HTR-8/SVneo (cell line): Measurements from ENCODE around the gene GSG1L2.
A peak's percentile ranks its signal among the peaks of the same experiment; 100 is the strongest.

ENCODE experiments used
- DNase-seq: peaks from one replicate; pipeline ENCODE4 v3.0.0; 2011; ENCODE audit warnings: low spot score, mixed read lengths; ENCODE audit not compliant: insufficient read length
- FAIRE-seq: peaks from 2 replicates; lab custom pipeline; 2011; peaks lifted over from hg19 to GRCh38; lab: Jason Lieb, UNC

The GSG1L2 gene

DNA sequence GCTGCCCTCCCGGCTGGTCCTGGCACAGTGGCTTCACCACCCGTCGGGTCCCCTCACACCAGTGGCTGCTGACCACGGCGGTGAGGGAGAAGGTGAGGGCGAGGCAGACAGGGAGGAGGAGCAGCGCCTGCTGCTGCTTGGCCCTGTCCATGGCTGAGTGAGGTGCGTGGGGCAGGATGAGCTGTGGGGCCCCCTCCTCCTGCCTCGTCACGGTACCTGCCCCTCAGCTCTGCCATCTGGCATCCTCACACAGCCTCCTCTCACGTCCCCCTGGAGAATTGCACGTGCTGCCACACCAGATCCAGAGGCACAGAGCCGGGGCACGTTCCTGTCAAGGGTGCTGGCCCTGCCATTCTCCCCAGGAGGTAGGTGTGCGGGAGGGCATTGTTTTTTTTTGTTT is at the start of gene GSG1L2:
TSS of gene GSG1L2 (minus strand) at position 159 of the 400 bp plus-strand sequence. CDS start at position 151, 8 bp downstream.
- FAIRE-seq (no peak), DNase-seq (no peak)

- DNase-seq = no peak
- no peak for FAIRE-seq
Observed at GRCh38 chr17:9868552-9868951, 46.7 kb upstream of the GSG1L2 start.

DNA sequence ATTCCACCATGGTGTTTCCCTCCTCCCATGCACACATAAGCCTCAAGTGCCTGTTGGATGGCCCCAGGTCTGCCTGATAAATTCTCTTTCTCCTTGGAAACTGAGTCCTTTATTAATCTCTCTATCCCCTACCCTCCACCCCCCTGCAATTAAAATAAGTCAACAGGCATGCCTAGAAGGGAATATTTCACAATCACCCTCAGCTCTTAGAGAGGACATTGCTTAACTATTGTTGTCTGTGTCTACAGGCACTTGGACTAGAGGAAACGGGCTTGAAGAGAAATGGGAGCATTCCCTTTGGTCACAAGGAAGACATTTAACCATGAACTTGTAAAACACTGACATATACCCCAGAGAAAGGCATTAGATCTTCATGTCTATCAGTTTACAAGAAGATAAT is 43.7 kb upstream of the GSG1L2 start:
- FAIRE-seq (no peak), DNase-seq (no peak)

GRCh38 chr17:9862949-9863348 is 41.1 kb upstream of the GSG1L2 start:
- DNase-seq (no peak), FAIRE-seq (no peak)

GRCh38 chr17:9862220-9862619 is 40.3 kb upstream of the GSG1L2 start:
- no peak for DNase-seq
- FAIRE-seq = no peak

DNA sequence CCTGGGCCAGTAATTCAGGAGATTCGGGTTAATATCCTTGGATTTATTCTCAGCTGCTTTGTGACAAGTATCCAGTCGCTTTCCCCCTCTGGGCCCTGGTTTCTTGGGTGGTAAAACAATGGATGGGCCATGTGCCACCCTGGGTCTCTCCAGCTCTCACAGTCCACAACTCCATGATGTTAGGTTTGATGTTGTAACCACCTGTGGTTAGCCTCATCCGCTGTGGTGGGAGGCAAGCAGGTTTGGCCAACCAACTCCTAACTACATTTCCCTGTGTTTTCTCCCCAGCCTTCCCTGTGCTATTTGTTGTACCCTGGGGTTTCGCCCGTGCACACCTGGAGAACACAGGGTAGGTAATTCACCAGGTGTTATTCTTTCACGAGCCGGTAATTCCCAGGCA is 39.0 kb upstream of the GSG1L2 start:
- FAIRE-seq (no peak), DNase-seq (no peak)

- FAIRE-seq = no peak
- no peak for DNase-seq
Observed at GRCh38 chr17:9859781-9860180, 37.9 kb upstream of the GSG1L2 start.

- FAIRE-seq (no peak), DNase-seq (no peak)
Observed at GRCh38 chr17:9855036-9855435, 33.2 kb upstream of the GSG1L2 start.

DNA sequence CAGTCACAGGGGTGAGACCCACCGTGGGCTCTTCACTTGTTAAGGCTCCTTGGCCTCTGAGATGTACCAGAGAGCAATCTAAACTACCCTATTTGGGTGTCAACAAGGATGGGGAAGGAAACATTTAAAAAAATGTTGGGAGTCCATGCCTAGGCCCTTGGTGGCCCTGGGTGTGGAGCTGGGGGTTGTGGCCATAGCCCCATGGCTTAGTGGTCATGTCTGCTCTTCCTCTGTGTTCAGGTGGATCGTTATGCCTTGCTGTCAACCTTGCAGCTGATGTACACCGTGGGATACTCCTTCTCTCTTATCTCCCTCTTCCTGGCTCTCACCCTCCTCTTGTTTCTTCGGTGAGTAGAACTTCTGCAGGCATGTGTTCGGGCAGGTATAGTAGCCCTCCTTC is 32.4 kb upstream of the GSG1L2 start:
- FAIRE-seq (no peak), DNase-seq (no peak)

DNA sequence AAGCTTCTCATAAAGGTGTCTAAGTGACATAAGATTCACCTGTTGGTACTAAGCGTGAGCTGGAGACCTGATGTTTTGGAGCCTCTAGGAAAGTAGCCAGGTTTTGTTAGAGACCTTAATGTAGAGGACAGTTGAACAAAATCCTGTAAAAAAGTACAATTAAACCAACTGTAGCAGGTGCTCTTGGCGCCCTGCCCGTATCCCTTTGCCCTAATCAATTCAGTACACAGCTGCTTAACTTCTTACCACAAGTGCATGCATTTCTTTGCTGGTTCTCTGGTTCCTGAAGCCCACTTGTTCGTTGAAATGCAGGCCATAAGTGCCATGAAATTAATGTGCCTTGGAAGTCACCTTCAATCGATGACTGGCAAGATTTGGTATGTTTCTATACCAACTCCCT is 28.3 kb upstream of the GSG1L2 start:
- no peak for DNase-seq

DNA sequence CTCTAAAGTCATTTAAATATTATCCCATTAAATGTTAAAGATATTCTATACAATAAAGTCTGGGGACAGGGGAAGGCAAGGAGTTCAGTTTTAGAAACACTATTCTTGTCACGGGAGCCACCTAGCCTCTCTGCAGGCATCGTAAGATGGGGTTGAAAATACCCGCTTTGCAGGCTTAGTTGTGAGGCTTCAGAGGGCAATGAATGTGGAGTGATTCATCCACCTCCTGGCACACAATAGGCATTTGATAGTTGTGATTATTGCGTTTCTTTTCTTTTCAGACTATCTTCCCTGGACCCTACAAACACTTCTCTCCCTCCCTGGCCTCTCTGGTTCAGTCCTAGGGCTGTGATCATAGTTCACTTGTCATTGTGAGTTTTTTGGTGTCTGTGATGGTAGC is 23.4 kb upstream of the GSG1L2 start:
- FAIRE-seq (no peak), DNase-seq (no peak)

More for the DNA sequence above, 28.3 kb upstream of the GSG1L2 start:
- FAIRE-seq = no peak

DNA sequence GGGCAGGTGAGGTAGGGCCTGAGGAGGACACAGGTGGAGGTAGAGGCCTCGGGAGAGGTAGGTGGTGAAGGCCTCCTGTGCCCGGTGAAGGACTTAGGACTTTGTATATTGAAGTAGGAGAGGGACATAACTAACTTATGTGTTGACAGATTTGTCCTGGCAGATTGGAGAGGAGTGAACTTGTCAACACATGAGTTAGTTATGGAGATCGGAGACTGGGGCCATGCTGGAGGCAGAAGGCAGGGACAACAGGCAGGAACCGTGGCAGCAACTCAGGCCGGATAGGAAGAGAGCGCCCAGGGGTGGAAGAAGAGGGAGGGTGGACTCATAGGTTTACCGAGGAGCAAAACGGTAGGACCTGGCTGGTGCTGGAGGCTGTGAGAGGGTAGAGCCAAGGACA is 22.3 kb upstream of the GSG1L2 start:
- FAIRE-seq = no peak
- no peak for DNase-seq

- FAIRE-seq = no peak
- DNase-seq = no peak
Observed at GRCh38 chr17:9843152-9844010, 21.5 kb upstream of the GSG1L2 start.

- FAIRE-seq = no peak
- no peak for DNase-seq
Observed at GRCh38 chr17:9842057-9842758, 20.3 kb upstream of the GSG1L2 start.

- FAIRE-seq (no peak), DNase-seq (no peak)
Observed at GRCh38 chr17:9839433-9839832, 17.6 kb upstream of the GSG1L2 start.

GRCh38 chr17:9837551-9838471 is 15.9 kb upstream of the GSG1L2 start:
- FAIRE-seq = peak; percentile 76
- DNase-seq = peak; percentile 57

DNA sequence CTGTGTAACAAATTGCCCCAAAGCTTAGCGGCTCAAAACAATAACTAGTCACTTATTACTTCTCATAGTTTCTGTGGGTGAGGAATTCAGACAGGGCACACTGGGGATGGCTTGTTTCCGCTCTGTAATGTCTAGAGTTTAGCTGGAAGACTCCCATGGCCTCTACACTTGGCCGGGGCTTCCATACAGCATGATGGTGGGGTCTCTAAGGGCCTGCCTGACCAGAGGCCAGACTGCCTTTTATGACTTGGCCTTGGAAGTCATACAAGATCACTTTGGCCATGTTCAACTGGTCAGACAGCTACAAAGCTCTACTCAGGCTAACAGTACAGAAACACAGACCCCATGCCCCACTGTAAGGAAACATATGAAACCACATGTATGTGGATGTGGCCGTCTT is 12.0 kb upstream of the GSG1L2 start:
- no peak for FAIRE-seq

DNA sequence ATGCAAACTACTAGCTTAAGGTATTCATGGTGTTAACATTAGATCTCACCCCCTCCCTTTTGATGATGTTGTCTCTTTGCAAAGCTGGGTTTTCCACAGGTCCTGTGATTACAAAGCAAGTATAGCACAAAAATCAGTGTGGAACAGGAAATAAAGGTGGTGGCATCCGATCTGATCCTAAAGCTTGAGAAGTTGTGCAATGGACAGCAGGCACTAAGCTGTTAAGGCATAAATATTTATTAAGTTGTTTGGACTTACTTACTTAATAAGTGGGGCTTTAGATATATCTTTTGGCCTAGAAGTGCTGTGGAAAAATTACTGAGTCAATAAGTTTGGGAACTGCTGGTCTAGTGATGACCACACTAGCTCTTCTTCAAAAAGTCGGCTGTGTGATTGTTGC is 8.8 kb upstream of the GSG1L2 start:
- FAIRE-seq (no peak), DNase-seq (no peak)

More for the DNA sequence above, 12.0 kb upstream of the GSG1L2 start:
- DNase-seq = no peak

DNA sequence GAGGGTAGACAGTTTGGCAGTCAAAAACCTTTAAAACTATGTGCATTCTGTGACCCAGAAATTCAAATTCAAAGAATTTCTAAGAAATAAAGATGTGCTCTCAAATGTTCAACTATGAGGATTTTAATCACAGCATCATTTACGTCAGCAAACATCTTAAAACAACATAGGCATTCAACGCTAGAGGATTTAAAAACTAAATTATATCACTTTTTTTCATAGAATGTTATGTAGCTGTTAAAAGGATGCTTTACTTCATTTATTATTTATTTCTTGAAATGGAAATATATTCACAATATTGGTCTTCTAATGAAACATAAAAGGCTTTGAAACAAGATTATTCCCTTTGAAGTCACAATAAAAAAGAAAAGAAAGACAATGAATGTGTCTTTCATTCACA is 7.5 kb upstream of the GSG1L2 start:
- FAIRE-seq (no peak), DNase-seq (no peak)
